Dendritic cell treated with granulocyte-macrophage colony-stimulating factor and Interleukin-4, amounts not matched to agents 40 ng/mL and 50 ng/mL, for 4 days (primary cell): ENCODE results near the gene ERMARD.
A peak's percentile ranks its signal among the peaks of the same experiment; 100 is the strongest.

Source experiments
- H3K27ac Mint-ChIP-seq: one replicate; pipeline ENCODE4 v1.8.0; 2022; ENCODE audit warnings: mild to moderate bottlenecking, mixed read lengths
- H3K27me3 Mint-ChIP-seq: one replicate; pipeline ENCODE4 v1.8.0; 2022; ENCODE audit warnings: mild to moderate bottlenecking, mixed read lengths
- H3K36me3 Mint-ChIP-seq: one replicate; pipeline ENCODE4 v1.8.0; 2022; ENCODE audit warnings: low read depth, mixed read lengths
- H3K4me1 Mint-ChIP-seq: one replicate; pipeline ENCODE4 v1.8.0; 2022; ENCODE audit warnings: low read depth, mixed read lengths
- H3K4me3 Mint-ChIP-seq: one replicate; pipeline ENCODE4 v1.8.0; 2022; ENCODE audit warnings: mild to moderate bottlenecking, moderate library complexity, mixed read lengths
- H3K9me3 Mint-ChIP-seq: one replicate; pipeline ENCODE4 v1.8.0; 2022; ENCODE audit warnings: mixed read lengths
- intact Hi-C: fragments of 100-400 bp; cut with micrococcal nuclease; formaldehyde crosslinking; loops from one replicate; pipeline ENCODE4 v1.15.0; 2022

Gene ERMARD

DNA sequence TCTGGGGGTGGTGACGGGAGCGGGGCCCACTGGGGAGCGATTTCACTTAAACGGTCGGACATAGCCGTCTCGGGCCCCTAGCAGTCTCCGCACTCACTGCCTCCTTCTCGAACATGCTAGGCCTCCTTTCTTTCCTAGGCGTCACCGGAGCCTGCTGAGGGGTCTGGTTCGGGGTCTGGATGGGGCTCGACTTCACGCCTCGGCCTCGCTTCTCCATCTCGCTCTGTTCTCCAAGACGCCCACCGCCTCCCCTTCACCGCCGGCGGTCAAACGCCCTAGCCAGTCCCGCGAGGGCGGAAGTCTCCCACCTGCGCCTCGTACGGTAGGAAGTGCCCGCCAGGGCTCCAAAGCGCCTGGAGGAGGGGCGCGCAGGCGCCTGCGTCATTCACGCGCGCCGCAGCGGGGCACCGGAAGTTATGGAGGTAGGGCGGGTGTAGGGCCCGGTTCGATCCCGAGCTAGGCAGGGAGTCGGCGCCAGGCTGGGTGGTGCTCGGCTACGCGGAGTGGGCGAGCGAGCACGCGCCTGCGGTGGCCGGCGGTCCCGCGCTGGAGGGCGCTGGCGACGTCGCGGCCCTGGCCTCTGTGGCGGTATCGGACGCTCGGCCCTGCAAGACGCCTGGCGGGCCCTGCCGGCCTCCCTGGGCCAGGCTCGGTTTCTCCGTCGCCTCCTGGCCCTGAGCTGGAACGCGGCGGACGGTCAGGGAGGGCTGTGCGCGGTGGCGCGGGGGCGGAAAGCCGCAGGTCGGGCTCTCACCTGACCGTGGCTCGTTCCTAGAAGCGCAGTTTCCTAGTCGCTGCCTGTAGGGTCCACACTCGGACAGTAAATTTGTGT is at the start of gene ERMARD, which contains the start of gene DYNLT2:
Gene ERMARD (plus strand): TSS at position 381 of the 832 bp plus-strand sequence. CDS start 36 bp downstream, at position 417.
Gene DYNLT2 (minus strand): TSS at position 331 of the 832 bp plus-strand sequence. CDS start 114 bp downstream, at position 217.
- Mint-ChIP-seq H3K4me3 (peak within 1 kb of the TSS; percentile 90), H3K4me1 (peaks cover 20% of the 10 kb centered on the region), H3K36me3 (peaks cover 21% of the 10 kb centered on the region)

GRCh38 chr6:169701954-169702839 is 49.2 kb upstream of the ERMARD start, which contains the start of the genes C6orf120 and WDR27:
C6orf120 (plus strand) TSS chr6:169702126; CDS start chr6:169702460, 334 bp downstream.
WDR27 (minus strand) TSS chr6:169702029; CDS start chr6:169689005, 13,024 bp downstream.
- Mint-ChIP-seq H3K36me3 (peaks cover 21% of the 10 kb centered on the region), H3K4me3 (peak within 1 kb of the TSS; percentile 87), H3K4me1 (peaks cover 34% of the 10 kb centered on the region), H3K27me3 (no peaks in the 10 kb centered on the region), H3K9me3 (no peaks in the 10 kb centered on the region), H3K27ac (peak within 1 kb of the TSS; percentile 87)
- intact Hi-C loops: loop anchor here (1.0 to 5.0 kb wide), 6 partner anchors 21 to 853 kb away; partner anchors contain the start of genes DYNLT2, ERMARD, FAM120B and TBP

More for the DNA sequence above, at the start of gene ERMARD, which contains the start of gene DYNLT2:
- H3K27me3 Mint-ChIP-seq: no peaks in the 10 kb centered on the region
- H3K27ac Mint-ChIP-seq: peak within 1 kb of the TSS; percentile 96
- intact Hi-C loops: loop anchor here (1.0 to 2.0 kb wide), 4 partner anchors 28 to 803 kb away; partner anchors contain the start of genes C6orf120, TBP and WDR27
- H3K9me3 Mint-ChIP-seq: no peaks in the 10 kb centered on the region

DNA sequence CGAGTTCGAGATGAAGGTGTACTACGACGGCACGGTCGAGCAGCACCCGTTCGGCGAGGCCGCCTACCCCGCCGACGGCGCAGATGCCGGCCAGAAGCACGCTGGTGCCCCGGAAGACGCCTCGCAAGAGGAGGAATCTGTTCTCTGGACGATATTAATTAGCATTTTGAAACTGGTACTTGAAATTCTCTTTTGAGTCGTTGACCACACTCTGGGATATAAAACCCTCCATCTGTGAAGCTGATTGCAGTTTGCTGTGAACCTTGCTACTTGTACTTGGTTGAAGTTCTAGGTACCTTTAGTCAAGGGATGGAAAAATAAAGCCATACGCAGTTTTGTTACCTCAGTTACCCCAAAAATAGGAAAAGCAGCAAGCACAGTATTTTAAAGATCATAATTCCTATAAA is 48.6 kb upstream of the ERMARD start:
- peak overlapping the region; percentile 87 for H3K4me3 Mint-ChIP-seq

DNA sequence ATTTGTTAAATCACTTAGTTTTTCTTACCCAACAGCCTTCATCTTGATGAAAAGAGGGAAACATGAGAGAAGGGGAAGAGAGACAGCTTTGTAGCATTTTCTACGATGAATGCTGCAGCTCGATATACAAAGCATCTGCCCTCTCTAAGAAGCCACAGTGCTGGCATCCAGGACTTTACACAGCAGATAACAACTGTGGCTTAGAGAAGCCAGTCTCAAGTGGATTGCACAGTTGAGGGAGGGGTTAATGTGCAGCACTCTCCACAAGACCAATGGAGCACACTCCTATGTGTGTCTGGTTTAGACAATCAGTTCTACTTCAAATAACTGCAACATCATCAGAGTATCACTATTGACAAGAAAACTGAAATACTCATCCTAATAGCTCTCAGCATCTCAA is 43.6 kb upstream of the ERMARD start:
- intact Hi-C loops: no loop called here
- Mint-ChIP-seq H3K27me3 (no peaks in the 10 kb centered on the region), H3K4me3 (no peak overlapping the region), H3K36me3 (peaks cover 26% of the 10 kb centered on the region), H3K9me3 (no peaks in the 10 kb centered on the region), H3K4me1 (peaks cover 11% of the 10 kb centered on the region), H3K27ac (no peak overlapping the region)

More for the DNA sequence above, 48.6 kb upstream of the ERMARD start:
- Mint-ChIP-seq H3K9me3 (no peaks in the 10 kb centered on the region), H3K27ac (peak overlapping the region; percentile 87), H3K4me1 (peaks cover 34% of the 10 kb centered on the region), H3K36me3 (peaks cover 21% of the 10 kb centered on the region), H3K27me3 (no peaks in the 10 kb centered on the region)
- intact Hi-C loops: loop anchor here (1.0 to 5.0 kb wide), 6 partner anchors 20 to 852 kb away; partner anchors contain the start of genes DYNLT2, ERMARD, FAM120B and TBP

DNA sequence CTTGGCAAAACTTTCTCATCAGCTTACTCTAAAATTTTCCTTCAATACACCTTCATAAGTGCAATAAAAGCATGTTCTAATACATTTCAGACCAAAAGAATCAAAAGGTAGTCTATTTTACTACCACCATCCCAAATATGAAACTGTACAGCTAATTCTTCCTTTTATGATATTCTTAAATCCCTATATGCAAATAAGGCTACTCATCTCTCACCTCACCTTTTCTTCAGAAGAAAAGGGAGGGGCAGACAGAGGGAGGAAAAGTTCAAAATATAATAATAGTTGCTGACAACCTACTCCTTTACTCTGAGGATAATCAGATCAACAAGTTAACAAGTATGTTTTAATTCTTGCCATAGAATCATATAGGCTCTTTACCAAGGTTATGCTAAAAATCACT is 42.1 kb upstream of the ERMARD start:
- Mint-ChIP-seq H3K4me1 (peaks cover 11% of the 10 kb centered on the region), H3K36me3 (peaks cover 37% of the 10 kb centered on the region), H3K27me3 (no peaks in the 10 kb centered on the region), H3K4me3 (no peak overlapping the region), H3K27ac (no peak overlapping the region), H3K9me3 (no peaks in the 10 kb centered on the region)
- intact Hi-C loops: no loop called here

- no peaks in the 10 kb centered on the region for H3K9me3 Mint-ChIP-seq
- H3K4me3 Mint-ChIP-seq: no peak overlapping the region
- H3K4me1 Mint-ChIP-seq: peaks cover 11% of the 10 kb centered on the region
- no peaks in the 10 kb centered on the region for H3K27me3 Mint-ChIP-seq
- intact Hi-C loops: no loop called here
- H3K27ac Mint-ChIP-seq: no peak overlapping the region
- peaks cover 44% of the 10 kb centered on the region for H3K36me3 Mint-ChIP-seq
Measured at GRCh38 chr6:169710009-169710408, 41.4 kb upstream of the ERMARD start.

DNA sequence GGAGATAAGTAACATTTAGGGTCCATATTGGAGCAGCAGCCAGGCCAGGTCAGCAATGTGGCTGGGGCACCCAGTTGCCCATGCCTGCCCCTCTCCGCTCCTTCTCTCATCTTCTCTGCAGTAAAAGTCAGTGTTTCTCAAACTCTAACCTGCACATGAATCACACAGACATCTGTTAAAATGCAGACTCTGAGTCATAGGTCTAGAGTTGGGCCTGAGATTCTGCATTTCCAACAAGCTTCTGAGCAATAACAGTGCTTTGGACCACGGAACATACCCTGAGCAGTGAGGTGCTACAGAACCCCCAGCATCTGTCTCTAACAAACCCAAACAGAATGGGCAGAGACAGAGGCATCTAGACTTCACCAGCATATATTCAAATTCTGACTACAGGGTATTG is 37.2 kb upstream of the ERMARD start:
- Mint-ChIP-seq H3K4me3 (no peak overlapping the region), H3K27ac (no peak overlapping the region), H3K36me3 (peaks cover 60% of the 10 kb centered on the region), H3K9me3 (no peaks in the 10 kb centered on the region), H3K4me1 (no peaks in the 10 kb centered on the region), H3K27me3 (no peaks in the 10 kb centered on the region)
- intact Hi-C loops: no loop called here

DNA sequence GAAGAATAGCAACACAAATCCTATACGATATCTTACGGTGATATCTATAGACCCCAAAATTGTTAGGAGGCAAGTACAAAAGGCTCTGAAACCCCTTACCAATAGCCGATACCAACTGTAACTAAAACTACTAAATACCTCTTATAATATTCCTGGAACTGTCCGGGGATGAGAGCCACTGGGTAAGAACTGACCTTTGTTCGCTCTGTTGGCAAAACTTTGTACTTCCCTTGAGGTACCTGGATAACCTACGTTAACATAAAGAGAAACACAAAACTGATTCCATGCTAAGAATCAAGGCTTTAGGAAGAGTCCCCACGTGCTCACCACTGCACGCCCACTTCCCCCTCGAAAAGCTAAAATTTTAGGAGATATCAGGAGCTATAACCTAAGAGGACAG is 36.8 kb upstream of the ERMARD start:
- H3K27me3 Mint-ChIP-seq: no peaks in the 10 kb centered on the region
- H3K27ac Mint-ChIP-seq: no peak overlapping the region
- no peak overlapping the region for H3K4me3 Mint-ChIP-seq
- no peaks in the 10 kb centered on the region for H3K4me1 Mint-ChIP-seq
- H3K36me3 Mint-ChIP-seq: peaks cover 60% of the 10 kb centered on the region
- intact Hi-C loops: no loop called here
- no peaks in the 10 kb centered on the region for H3K9me3 Mint-ChIP-seq

DNA sequence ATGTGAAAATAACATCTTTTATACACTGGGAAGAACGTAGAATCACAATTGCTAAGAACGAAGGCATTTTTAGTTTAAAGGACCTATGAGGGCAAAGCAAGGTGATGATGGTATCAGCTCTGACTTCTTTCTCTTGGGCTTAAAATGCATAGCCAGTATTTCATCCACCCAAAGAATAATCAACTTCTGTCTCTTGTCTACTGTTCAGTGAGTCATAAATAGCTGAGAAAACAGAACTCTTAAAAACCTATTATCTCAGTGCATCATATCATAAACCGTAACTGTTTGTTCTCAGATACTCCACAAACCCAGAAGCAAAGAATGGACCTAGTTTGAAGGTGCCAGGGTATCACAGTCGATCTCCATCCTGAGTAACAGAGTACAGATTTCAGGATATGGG is 32.3 kb upstream of the ERMARD start:
- intact Hi-C loops: no loop called here
- peaks cover 39% of the 10 kb centered on the region for H3K36me3 Mint-ChIP-seq
- H3K27ac Mint-ChIP-seq: no peak overlapping the region
- no peak overlapping the region for H3K4me3 Mint-ChIP-seq
- H3K27me3 Mint-ChIP-seq: no peaks in the 10 kb centered on the region
- no peaks in the 10 kb centered on the region for H3K9me3 Mint-ChIP-seq
- peaks cover 19% of the 10 kb centered on the region for H3K4me1 Mint-ChIP-seq

DNA sequence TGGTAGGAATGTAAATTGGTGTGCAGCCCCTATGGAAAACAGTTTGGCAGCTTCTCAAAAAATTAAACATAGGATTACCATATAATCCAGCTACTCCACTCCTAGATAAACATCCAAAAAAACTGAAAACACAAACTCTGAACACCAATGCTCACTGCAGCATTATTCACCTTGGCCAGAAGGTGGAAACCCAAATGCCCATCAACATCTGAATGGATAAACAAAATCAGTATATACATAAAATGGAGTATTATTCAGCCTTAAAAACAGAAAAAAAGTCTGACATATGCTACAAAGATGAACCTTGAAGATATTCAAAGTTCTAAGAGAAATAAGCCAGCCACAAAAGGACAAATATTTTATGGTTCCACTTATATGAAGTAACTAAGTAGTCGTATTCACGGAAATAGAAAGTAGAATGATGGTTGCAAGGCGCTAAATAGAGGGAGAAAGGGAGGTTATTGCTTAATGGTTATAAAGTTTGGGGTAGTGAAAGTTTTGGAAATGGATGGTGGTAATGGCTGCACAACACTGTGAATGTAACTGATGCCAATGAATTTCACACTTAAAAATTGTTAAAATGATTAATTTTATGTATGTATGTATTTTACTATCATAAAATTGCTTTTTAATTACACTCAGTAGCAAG is 31.1 kb upstream of the ERMARD start:
- Mint-ChIP-seq H3K36me3 (peaks cover 27% of the 10 kb centered on the region), H3K9me3 (no peaks in the 10 kb centered on the region), H3K4me3 (no peak overlapping the region), H3K27ac (no peak overlapping the region), H3K27me3 (no peaks in the 10 kb centered on the region), H3K4me1 (peaks cover 19% of the 10 kb centered on the region)
- intact Hi-C loops: no loop called here

- H3K9me3 Mint-ChIP-seq: no peaks in the 10 kb centered on the region
- peak overlapping the region; percentile 97 for H3K4me3 Mint-ChIP-seq
- peak overlapping the region; percentile 94 for H3K27ac Mint-ChIP-seq
- peaks cover 4% of the 10 kb centered on the region for H3K27me3 Mint-ChIP-seq
- peaks cover 7% of the 10 kb centered on the region for H3K36me3 Mint-ChIP-seq
- peaks cover 19% of the 10 kb centered on the region for H3K4me1 Mint-ChIP-seq
- intact Hi-C loops: loop anchor here (1.0 kb wide), 2 partner anchors 20 to 29 kb away; partner anchors contain the start of genes C6orf120, DYNLT2, ERMARD and WDR27
Measured at GRCh38 chr6:169722362-169723199, 28.8 kb upstream of the ERMARD start.

- H3K27me3 Mint-ChIP-seq: peaks cover 4% of the 10 kb centered on the region
- H3K9me3 Mint-ChIP-seq: no peaks in the 10 kb centered on the region
- intact Hi-C loops: loop anchor here (1.0 kb wide), 2 partner anchors 21 to 28 kb away; partner anchors contain the start of genes C6orf120, DYNLT2, ERMARD and WDR27
- H3K4me3 Mint-ChIP-seq: peak overlapping the region; percentile 97
- peaks cover 19% of the 10 kb centered on the region for H3K4me1 Mint-ChIP-seq
- H3K27ac Mint-ChIP-seq: peak overlapping the region; percentile 94
- peaks cover 7% of the 10 kb centered on the region for H3K36me3 Mint-ChIP-seq
Measured at GRCh38 chr6:169723200-169723909, 28.1 kb upstream of the ERMARD start.
